Measurements from ENCODE around the gene CATSPER3. TPM values are rescaled to one million over a fixed set of nuclear protein-coding genes. Genes with fewer than 3 reads are reported as not detected.

The CATSPER3 gene
- total RNA-seq, 2 experiments from 2014 or later = 0.31 to 0.32 TPM

DNA sequence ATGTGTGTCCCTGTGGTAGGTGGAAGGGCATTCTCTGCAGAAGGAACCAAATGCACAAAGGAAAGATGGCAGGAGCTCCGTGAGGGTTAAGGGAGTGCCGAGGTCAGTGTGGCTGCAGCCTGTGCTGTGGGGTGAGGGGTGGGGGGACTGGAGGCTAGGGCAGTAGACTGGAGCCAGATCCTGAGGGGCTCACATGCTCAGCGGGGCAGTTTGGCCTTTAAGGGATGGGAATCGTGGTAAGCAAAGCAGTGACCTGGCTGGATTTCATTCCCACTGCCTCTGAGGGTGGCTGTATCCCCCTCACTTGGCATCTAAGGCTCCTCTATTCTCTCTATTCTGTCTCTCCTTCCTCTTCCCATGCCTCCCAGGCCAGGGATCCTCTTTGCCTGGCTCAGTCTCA lies 50.8 kb downstream of the CATSPER3 start:
- POLR2A ChIA-PET = interaction anchor here (0.6 kb wide), 1 partner anchor 23 kb away, joined by 3 read pairs; no protein-coding TSS in a partner anchor
- no peak for ATAC-seq
- no peak overlapping the region for H3K27ac Mint-ChIP-seq
- H3K9me3 Mint-ChIP-seq = no peaks in the 10 kb centered on the region
- CTCF ChIA-PET = no interaction called here
- DNase-seq = no peak
- no peaks in the 10 kb centered on the region for H3K4me1 Mint-ChIP-seq (ENCODE audit: low read depth)
- H3K27me3 Mint-ChIP-seq = peaks cover 2% of the 10 kb centered on the region
- intact Hi-C loops (cut with micrococcal nuclease) = no loop called here
- no peak overlapping the region for H3K4me3 Mint-ChIP-seq
- TF ChIP-seq, protein P1, sequence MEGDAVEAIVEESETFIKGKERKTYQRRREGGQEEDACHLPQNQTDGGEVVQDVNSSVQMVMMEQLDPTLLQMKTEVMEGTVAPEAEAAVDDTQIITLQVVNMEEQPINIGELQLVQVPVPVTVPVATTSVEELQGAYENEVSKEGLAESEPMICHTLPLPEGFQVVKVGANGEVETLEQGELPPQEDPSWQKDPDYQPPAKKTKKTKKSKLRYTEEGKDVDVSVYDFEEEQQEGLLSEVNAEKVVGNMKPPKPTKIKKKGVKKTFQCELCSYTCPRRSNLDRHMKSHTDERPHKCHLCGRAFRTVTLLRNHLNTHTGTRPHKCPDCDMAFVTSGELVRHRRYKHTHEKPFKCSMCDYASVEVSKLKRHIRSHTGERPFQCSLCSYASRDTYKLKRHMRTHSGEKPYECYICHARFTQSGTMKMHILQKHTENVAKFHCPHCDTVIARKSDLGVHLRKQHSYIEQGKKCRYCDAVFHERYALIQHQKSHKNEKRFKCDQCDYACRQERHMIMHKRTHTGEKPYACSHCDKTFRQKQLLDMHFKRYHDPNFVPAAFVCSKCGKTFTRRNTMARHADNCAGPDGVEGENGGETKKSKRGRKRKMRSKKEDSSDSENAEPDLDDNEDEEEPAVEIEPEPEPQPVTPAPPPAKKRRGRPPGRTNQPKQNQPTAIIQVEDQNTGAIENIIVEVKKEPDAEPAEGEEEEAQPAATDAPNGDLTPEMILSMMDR (IDR thresholded peaks at IDR 0.05) = no peak
- no peaks in the 10 kb centered on the region for H3K36me3 Mint-ChIP-seq (ENCODE audit: low read depth)

GRCh38 chr5:135019314-135019713 lies 51.6 kb downstream of the CATSPER3 start:
- intact Hi-C loops (cut with micrococcal nuclease) = no loop called here
- H3K9me3 Mint-ChIP-seq = no peaks in the 10 kb centered on the region
- no peaks in the 10 kb centered on the region for H3K36me3 Mint-ChIP-seq (ENCODE audit: low read depth)
- no peak for ATAC-seq
- no peak overlapping the region for H3K4me3 Mint-ChIP-seq
- ChIA-PET POLR2A (no interaction called here), CTCF (no interaction called here)
- no peaks in the 10 kb centered on the region for H3K4me1 Mint-ChIP-seq (ENCODE audit: low read depth)
- no peak for DNase-seq
- H3K27me3 Mint-ChIP-seq = peaks cover 2% of the 10 kb centered on the region
- TF ChIP-seq, protein P1 (IDR thresholded peaks at IDR 0.05) = no peak
- H3K27ac Mint-ChIP-seq = no peak overlapping the region

DNA sequence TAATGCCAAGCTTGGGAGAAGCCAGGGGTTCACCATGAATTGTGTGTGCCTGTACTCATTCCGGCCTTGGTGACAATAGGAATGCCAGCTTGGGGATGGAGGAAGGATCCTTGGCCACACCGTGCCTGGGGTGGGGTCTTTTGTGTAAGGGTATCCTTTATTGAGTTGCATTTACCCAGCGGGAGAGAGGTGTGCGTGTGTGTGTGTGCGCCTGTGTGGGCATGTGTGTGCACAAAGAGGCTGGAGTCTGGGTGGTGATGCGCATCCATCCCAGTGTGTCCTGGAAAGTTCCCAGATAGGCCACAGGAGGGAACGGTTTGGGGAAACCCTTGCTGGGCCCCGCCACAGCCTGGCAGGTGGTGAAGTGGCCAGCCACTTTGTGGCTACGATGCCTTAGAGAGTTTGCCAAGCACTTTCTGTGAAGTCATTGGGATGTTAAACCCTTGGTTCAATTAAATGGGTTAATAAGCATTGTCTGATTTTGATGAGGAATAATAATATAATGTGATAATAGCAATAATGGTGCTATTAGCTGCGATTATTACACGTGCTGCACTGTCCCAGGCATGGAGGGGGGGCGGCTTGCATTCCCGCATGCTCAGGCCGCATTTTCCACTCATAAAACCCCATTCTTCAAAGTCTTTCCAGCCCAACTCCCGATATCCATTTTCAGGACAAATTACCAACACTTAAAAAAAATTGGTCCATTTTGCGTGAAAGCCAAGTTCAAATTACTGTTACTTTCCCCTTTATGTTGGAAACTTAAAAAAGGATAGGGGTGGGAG lies 52.6 kb downstream of the CATSPER3 start:
- H3K4me3 Mint-ChIP-seq = no peak overlapping the region
- no peaks in the 10 kb centered on the region for H3K4me1 Mint-ChIP-seq (ENCODE audit: low read depth)
- ChIA-PET CTCF (no interaction called here), POLR2A (no interaction called here)
- DNase-seq (no peak), ATAC-seq (no peak)
- intact Hi-C loops (cut with micrococcal nuclease) = no loop called here
- H3K27me3 Mint-ChIP-seq = peaks cover 2% of the 10 kb centered on the region
- H3K9me3 Mint-ChIP-seq = no peaks in the 10 kb centered on the region
- TF ChIP-seq, protein P1 (IDR thresholded peaks at IDR 0.05) = no peak
- H3K27ac Mint-ChIP-seq = no peak overlapping the region
- H3K36me3 Mint-ChIP-seq (ENCODE audit: low read depth) = no peaks in the 10 kb centered on the region

DNA sequence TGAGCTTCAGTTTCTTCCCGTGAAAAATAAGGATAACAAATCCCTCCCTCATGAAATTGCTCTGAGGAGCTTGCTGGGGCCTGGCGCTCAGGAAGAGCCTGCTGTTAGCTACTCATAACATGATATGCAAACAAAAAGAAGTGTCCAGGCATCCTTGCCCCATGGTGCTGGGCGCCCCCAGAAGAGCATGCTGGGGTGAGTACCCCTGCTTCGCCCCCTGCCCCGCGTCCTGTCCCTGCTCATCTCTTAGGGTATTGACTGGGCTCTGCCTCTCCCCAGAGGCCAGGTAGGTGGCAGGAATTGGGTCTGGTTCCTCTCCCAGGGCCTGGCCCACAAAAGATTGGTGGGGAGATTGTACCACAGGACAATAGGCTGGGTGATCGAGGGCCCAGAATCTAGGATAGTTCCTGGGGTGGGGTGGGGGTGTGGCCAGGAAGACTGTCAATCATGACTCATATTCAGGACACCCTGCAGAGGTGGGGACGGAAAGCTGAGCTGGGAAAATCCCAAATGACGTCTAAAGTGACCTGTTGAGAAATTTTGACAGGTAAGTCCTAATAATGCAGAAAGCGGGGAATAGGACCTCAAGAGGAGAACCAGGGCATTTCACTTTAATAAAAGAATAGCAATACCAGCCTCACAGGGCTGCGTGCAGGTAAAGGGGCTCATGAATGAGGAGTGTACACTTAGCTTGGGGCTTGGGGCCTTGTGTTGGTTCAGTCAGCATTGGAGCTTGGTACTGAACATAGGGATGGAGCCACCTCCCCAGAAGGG lies 57.4 kb downstream of the CATSPER3 start:
- Mint-ChIP-seq H3K4me1 (ENCODE audit: low read depth) (peaks cover 8% of the 10 kb centered on the region), H3K36me3 (ENCODE audit: low read depth) (no peaks in the 10 kb centered on the region), H3K27me3 (peaks cover 30% of the 10 kb centered on the region), H3K9me3 (peaks cover 2% of the 10 kb centered on the region), H3K4me3 (no peak overlapping the region), H3K27ac (no peak overlapping the region)
- TF ChIP-seq, protein P1 (IDR thresholded peaks at IDR 0.05) = no peak
- CTCF ChIA-PET = no interaction called here
- no peak for DNase-seq
- POLR2A ChIA-PET = interaction anchor here (0.6 to 1.0 kb wide), 2 partner anchors 9 to 11 kb away, joined by 3 to 4 read pairs; partner anchors contain the start of gene PITX1
- intact Hi-C loops (cut with micrococcal nuclease) = no loop called here
- no peak for ATAC-seq
